Endothelial cell of umbilical vein (primary cell): ENCODE results near the gene RIPOR3. TPM values are rescaled to one million over a fixed set of nuclear protein-coding genes. Genes with fewer than 3 reads are reported as not detected.

Experiments
- BruUV-seq: library from RNA; stranded (reverse); fragments of 400-500 nt; replicated peaks from 2 replicates; lab custom pipeline; 2021; lab: Mats Ljungman, UMichigan
- CTCF ChIA-PET: fragments of 300-600, 350-600 bp; sonication (Branson Sonifier 250); formaldehyde crosslinking; loops from one replicate; lab custom pipeline; 2021; ENCODE audit warnings: antibody characterized with exemption, inconsistent platforms; lab: Charles Lee
- POLR2A ChIA-PET: fragments of 300-600, 350-600 bp; sonication (Branson Sonifier 250); formaldehyde crosslinking; loops from one replicate; lab custom pipeline; 2021; ENCODE audit warnings: antibody characterized with exemption, inconsistent platforms; lab: Charles Lee
- DNase-seq: peaks from one replicate; pipeline ENCODE4 v3.0.0-alpha.2; 2011; ENCODE audit warnings: low read depth, low spot score
- FAIRE-seq: peaks from 2 replicates; lab custom pipeline; 2011; peaks lifted over from hg19 to GRCh38; lab: Jason Lieb, UNC
- H2AFZ ChIP-seq: 2 replicates; pipeline ENCODE4 v1.6.0; 2012; ENCODE audit warnings: low read depth, low read length, control low read depth, inconsistent platforms
- H3K27ac ChIP-seq: 2 replicates; pipeline ENCODE4 v1.5.1; 2011; ENCODE audit warnings: low read depth, mild to moderate bottlenecking, control low read depth, low read length, moderate library complexity; ENCODE audit not compliant: insufficient read depth
- H3K27me3 ChIP-seq, 2 experiments: 2 replicates each; pipeline versions ENCODE4 v1.6.0 to v1.6.1; 2011; ENCODE audit warnings: low read length in 2 of 2, mixed read lengths in 1 of 2; ENCODE audit not compliant: control insufficient read depth in 2 of 2, insufficient read depth in 2 of 2
- H3K36me3 ChIP-seq, 2 experiments: 2 replicates in 1 of 2; 3 replicates in 1 of 2; pipeline ENCODE4 v1.5.1; 2011; ENCODE audit warnings: low read length in 2 of 2, mild to moderate bottlenecking in 1 of 2, moderate library complexity in 1 of 2; ENCODE audit not compliant: control insufficient read depth in 2 of 2, insufficient read depth in 2 of 2; ENCODE audit errors: extremely low read depth in 1 of 2
- H3K4me1 ChIP-seq: 3 replicates; pipeline ENCODE4 v1.5.1; 2011; ENCODE audit warnings: mild to moderate bottlenecking, low read length; ENCODE audit not compliant: control insufficient read depth, insufficient read depth; ENCODE audit errors: extremely low read depth
- H3K4me2 ChIP-seq: 2 replicates; pipeline ENCODE4 v1.6.1; 2011; ENCODE audit warnings: low read length, control low read depth, mixed read lengths; ENCODE audit not compliant: insufficient read depth
- H3K4me3 ChIP-seq, 3 experiments: fragments of 200-600 bp in 1 of 3; sonication (generic), shearing (Covaris generic) in 1 of 3; replicated peaks in 1 of 3; 2 replicates each; pipeline ENCODE4 v1.5.1; 2011 to 2016; ENCODE audit warnings: control low read depth in 3 of 3, low read length in 3 of 3, mild to moderate bottlenecking in 2 of 3, inconsistent platforms in 1 of 3, low read depth in 1 of 3, moderate library complexity in 1 of 3; ENCODE audit not compliant: insufficient read depth in 1 of 3
- H3K79me2 ChIP-seq: 2 replicates; pipeline ENCODE4 v1.6.0; 2012; ENCODE audit warnings: low read length, inconsistent platforms; ENCODE audit not compliant: control insufficient read depth, insufficient read depth
- H3K9ac ChIP-seq: replicated peaks from 2 replicates; pipeline ENCODE3; 2011; ENCODE audit warnings: low read length, control low read depth; ENCODE audit not compliant: insufficient read depth; ENCODE audit errors: extremely low read depth
- H3K9me1 ChIP-seq: replicated peaks from 3 replicates; pipeline ENCODE4 v1.6.0; 2011; ENCODE audit warnings: mild to moderate bottlenecking, low read length; ENCODE audit not compliant: control insufficient read depth, insufficient read depth; ENCODE audit errors: extremely low read depth
- H3K9me3 ChIP-seq: replicated peaks from 2 replicates; pipeline ENCODE4 v1.5.1; 2012; ENCODE audit warnings: low read length, inconsistent platforms; ENCODE audit not compliant: control insufficient read depth, insufficient read depth
- H4K20me1 ChIP-seq: replicated peaks from 2 replicates; pipeline ENCODE3; 2011; ENCODE audit warnings: mild to moderate bottlenecking, low read length; ENCODE audit not compliant: control insufficient read depth, insufficient read depth; ENCODE audit errors: extremely low read depth
- EZH2 ChIP-seq: IDR thresholded peaks from 2 replicates; pipeline ENCODE4 v1.6.1; 2012; ENCODE audit warnings: borderline replicate concordance, low read depth, mild to moderate bottlenecking, moderate library complexity, low read length, inconsistent platforms; ENCODE audit not compliant: severe bottlenecking
- FOS ChIP-seq: IDR thresholded peaks from 2 replicates; pipeline ENCODE4 v1.6.1; 2011; ENCODE audit warnings: mild to moderate bottlenecking, low read length, moderate library complexity, borderline replicate concordance; ENCODE audit not compliant: insufficient read depth
- GATA2 ChIP-seq: IDR thresholded peaks from 2 replicates; pipeline ENCODE4 v1.7.0; 2011; ENCODE audit warnings: low read depth, mild to moderate bottlenecking, moderate library complexity, mixed read lengths, low read length; ENCODE audit not compliant: insufficient read length, insufficient read depth
- JUN ChIP-seq: IDR thresholded peaks from 2 replicates; pipeline ENCODE4 v1.6.1; 2011; ENCODE audit warnings: borderline replicate concordance, low read depth; ENCODE audit not compliant: insufficient read length, insufficient read depth
- MAX ChIP-seq: IDR thresholded peaks from 2 replicates; pipeline ENCODE4 v1.6.1; 2011; ENCODE audit not compliant: insufficient read depth, insufficient read length
- MYC ChIP-seq: IDR thresholded peaks from one replicate; pipeline ENCODE4 v1.6.1; 2011; ENCODE audit warnings: mild to moderate bottlenecking, low read depth, low read length
- POLR2A ChIP-seq: IDR thresholded peaks from 2 replicates; pipeline ENCODE4 v1.6.1; 2012; ENCODE audit warnings: low read depth, mild to moderate bottlenecking, control low read depth, low read length
- POLR2AphosphoS5 ChIP-seq: IDR thresholded peaks from 2 replicates; pipeline ENCODE4 v1.6.1; 2012; ENCODE audit warnings: low read depth, mild to moderate bottlenecking, control low read depth, low read length, moderate library complexity; ENCODE audit not compliant: insufficient read depth
- dilution Hi-C: fragments of 300-500 bp; cut with MboI; formaldehyde crosslinking; loops from one replicate; pipeline ENCODE4 v1.15.0; 2019; ENCODE audit warnings: low sequenced_read_pairs; ENCODE audit not compliant: extremely low pct_ligation_motif_present
- intact Hi-C: fragments of 100-400 bp; cut with micrococcal nuclease; formaldehyde crosslinking; loops from one replicate; pipeline ENCODE4 v1.10.0; 2022
- polyA plus RNA-seq, 4 experiments: library from polyadenylated mRNA; depleted of rRNA in 3 of 4; stranded (reverse) in 3 of 4; unstranded in 1 of 4; fragments of >200 nt; gene quantifications; 2 replicates each; pipeline versions ENCODE4 v1.2.1 to v1.2.3, GENCODE V29; 2011 to 2012; ENCODE audit warnings: missing spikeins in 1 of 4
- total RNA-seq: library from RNA; stranded (reverse); gene quantifications from 2 replicates; pipeline ENCODE4 v1.2.3, GENCODE V29; 2021
- TF ChIP-seq, protein P1 (sequence below), 2 donors: IDR thresholded peaks; 1 replicate in 1 of 2; 2 replicates in 1 of 2; pipeline ENCODE4 v1.5.1; 2011; ENCODE audit warnings: low read length in 2 of 2, mild to moderate bottlenecking in 2 of 2, moderate library complexity in 2 of 2, control low read depth in 1 of 2, inconsistent platforms in 1 of 2, low read depth in 1 of 2; ENCODE audit not compliant: insufficient read depth in 1 of 2; ENCODE audit errors: extremely low read depth in 1 of 2

The RIPOR3 gene
- total and polyA plus RNA-seq, 2 donors (not counting 3 experiments of a cell fraction or from before 2014, with no cell fraction given) = not detected

DNA sequence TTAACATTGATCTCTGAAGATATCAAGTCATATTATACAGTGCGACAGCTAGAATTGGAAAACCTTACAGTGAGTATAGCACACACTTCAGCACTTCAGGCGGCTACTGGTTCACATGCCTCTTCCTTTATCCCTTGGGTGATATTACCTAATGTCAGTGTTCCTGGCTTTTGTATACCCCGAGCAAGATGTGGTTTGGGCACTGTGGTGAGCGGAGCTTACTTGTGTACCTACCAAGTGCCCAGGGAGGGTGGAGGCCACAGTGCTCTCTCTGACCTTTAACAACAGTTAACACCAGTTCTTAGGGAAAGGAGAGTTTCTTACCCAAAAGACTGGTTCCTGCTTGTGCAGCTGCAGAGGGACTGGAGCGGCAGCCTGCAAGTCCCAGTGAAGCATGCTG is 116.8 kb downstream of the RIPOR3 start:
- no peak overlapping the region for H2AFZ ChIP-seq
- H3K4me1 ChIP-seq = peaks cover 40% of the 10 kb centered on the region
- TF ChIP-seq JUN (no peak), MYC (no peak), POLR2AphosphoS5 (no peak), GATA2 (no peak), EZH2 (no peak), FOS (no peak), POLR2A (no peak), MAX (no peak)
- TF ChIP-seq, protein P1, sequence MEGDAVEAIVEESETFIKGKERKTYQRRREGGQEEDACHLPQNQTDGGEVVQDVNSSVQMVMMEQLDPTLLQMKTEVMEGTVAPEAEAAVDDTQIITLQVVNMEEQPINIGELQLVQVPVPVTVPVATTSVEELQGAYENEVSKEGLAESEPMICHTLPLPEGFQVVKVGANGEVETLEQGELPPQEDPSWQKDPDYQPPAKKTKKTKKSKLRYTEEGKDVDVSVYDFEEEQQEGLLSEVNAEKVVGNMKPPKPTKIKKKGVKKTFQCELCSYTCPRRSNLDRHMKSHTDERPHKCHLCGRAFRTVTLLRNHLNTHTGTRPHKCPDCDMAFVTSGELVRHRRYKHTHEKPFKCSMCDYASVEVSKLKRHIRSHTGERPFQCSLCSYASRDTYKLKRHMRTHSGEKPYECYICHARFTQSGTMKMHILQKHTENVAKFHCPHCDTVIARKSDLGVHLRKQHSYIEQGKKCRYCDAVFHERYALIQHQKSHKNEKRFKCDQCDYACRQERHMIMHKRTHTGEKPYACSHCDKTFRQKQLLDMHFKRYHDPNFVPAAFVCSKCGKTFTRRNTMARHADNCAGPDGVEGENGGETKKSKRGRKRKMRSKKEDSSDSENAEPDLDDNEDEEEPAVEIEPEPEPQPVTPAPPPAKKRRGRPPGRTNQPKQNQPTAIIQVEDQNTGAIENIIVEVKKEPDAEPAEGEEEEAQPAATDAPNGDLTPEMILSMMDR (IDR thresholded peaks at IDR 0.05; ENCODE audit: extremely low read depth in 1 of 2, insufficient read depth in 1 of 2, low read depth in 1 of 2, low read length in 2 of 2) = no peak
- POLR2A ChIA-PET = no interaction called here
- FAIRE-seq = no peak
- DNase-seq = no peak
- BruUV-seq = no TSS peak
- H3K27me3 ChIP-seq = no peaks in the 10 kb centered on the region
- no peaks in the 10 kb centered on the region for H3K9me1 ChIP-seq
- H3K4me3 ChIP-seq = no peak overlapping the region
- CTCF ChIA-PET = interaction anchor here (1.0 to 9.0 kb wide), 12 partner anchors 10 to 389 kb away, joined by 3 to 133 read pairs (median 4); partner anchors contain the start of gene PTPN1
- H3K27ac ChIP-seq = no peak overlapping the region
- no peaks in the 10 kb centered on the region for H3K9me3 ChIP-seq
- dilution Hi-C loops = no loop called here
- H3K36me3 ChIP-seq = peaks cover 15 to 36% of the 10 kb centered on the region in 2 experiments
- H4K20me1 ChIP-seq = no peaks in the 10 kb centered on the region
- no peak overlapping the region for H3K9ac ChIP-seq
- intact Hi-C loops = no loop called here
- H3K4me2 ChIP-seq = no peak overlapping the region
- peaks cover 47% of the 10 kb centered on the region for H3K79me2 ChIP-seq
